GM21367 (cell line): Measurements from ENCODE around the gene UGT1A3.
"Not testable (repeated sequence)": the region's sequence is repeated elsewhere in the genome, so short reads cannot be mapped to it uniquely, and the experiment has no call there.

ENCODE experiments used
- ATAC-seq: cut with Tn5 transposase; IDR thresholded peaks from one replicate; pipeline ENCODE4 v1.9.1; 2021; ENCODE audit not compliant: unreplicated experiment

UGT1A3 gene

GRCh38 chr2:233707940-233708644 lies 20.8 kb upstream of the UGT1A3 start:
- ATAC-seq = no peak

- ATAC-seq = no peak
Observed at GRCh38 chr2:233708942-233709341, 19.9 kb upstream of the UGT1A3 start.

- ATAC-seq = no peak
Observed at GRCh38 chr2:233711312-233712008, 17.4 kb upstream of the UGT1A3 start.

- no peak for ATAC-seq
Observed at GRCh38 chr2:233712611-233713261, 16.1 kb upstream of the UGT1A3 start, which contains the start of gene UGT1A5. UGT1A5 (plus strand) TSS chr2:233712907; CDS start chr2:233712992, 85 bp downstream.

GRCh38 chr2:233713262-233713615 lies 15.6 kb upstream of the UGT1A3 start:
- ATAC-seq = no peak

- ATAC-seq = no peak
Observed at GRCh38 chr2:233714121-233714520, 14.7 kb upstream of the UGT1A3 start.

- no peak for ATAC-seq
Observed at GRCh38 chr2:233718552-233718951, 10.3 kb upstream of the UGT1A3 start, which contains the start of gene UGT1A4. UGT1A4 (plus strand) TSS chr2:233718736; CDS start chr2:233718821, 85 bp downstream.

GRCh38 chr2:233736868-233737653 lies 8.2 kb downstream of the UGT1A3 start:
- not testable (repeated sequence) for ATAC-seq

- no peak for ATAC-seq
Observed at GRCh38 chr2:233740870-233741269, 12.0 kb downstream of the UGT1A3 start.

GRCh38 chr2:233743464-233744259 lies 14.8 kb downstream of the UGT1A3 start:
- no peak for ATAC-seq

- ATAC-seq = no peak
Observed at GRCh38 chr2:233745073-233745755, 16.4 kb downstream of the UGT1A3 start.

GRCh38 chr2:233745838-233746237 lies 17.0 kb downstream of the UGT1A3 start:
- not testable (repeated sequence) for ATAC-seq

- ATAC-seq = no peak
Observed at GRCh38 chr2:233746475-233747282, 17.8 kb downstream of the UGT1A3 start.

- no peak for ATAC-seq
Observed at GRCh38 chr2:233747283-233747544, 18.4 kb downstream of the UGT1A3 start.

GRCh38 chr2:233750689-233751088 lies 21.8 kb downstream of the UGT1A3 start:
- ATAC-seq = not testable (repeated sequence)

- ATAC-seq = not testable (repeated sequence)
Observed at GRCh38 chr2:233751212-233752009, 22.6 kb downstream of the UGT1A3 start.

GRCh38 chr2:233754872-233755611 lies 26.2 kb downstream of the UGT1A3 start:
- ATAC-seq = no peak
